ENCODE measurements around the gene PEX3.

GRCh38 chr6:143538374-143538773, 87.8 kb downstream of the PEX3 start:
- TF ChIP-seq POLR2A (IDR thresholded peaks at IDR 0.05) (no peak), CTCF (IDR thresholded peaks at IDR 0.05 in 4 of 5, conservative IDR thresholded peaks at IDR 0.05 in 1 of 5) (no peak)

Data from gastrocnemius medialis (tissue), 4 donors.